ENCODE measurements around the gene SLC35F4.

SLC35F4 gene

GRCh38 chr14:57761800-57762199 lies 104.1 kb downstream of the SLC35F4 start:
- Histone ChIP-seq H3K4me2 (ENCODE audit: low read depth, low read length) (no peak overlapping the region), H3K4me3 (ENCODE audit: low read length) (no peak overlapping the region), H3K9me3 (replicated peaks; ENCODE audit: insufficient read depth, low read length) (no peaks in the 10 kb centered on the region), H3K4me1 (ENCODE audit: low read length) (no peaks in the 10 kb centered on the region), H3K9me2 (replicated peaks; ENCODE audit: insufficient read depth, low read length) (no peaks in the 10 kb centered on the region), H2AFZ (ENCODE audit: low read length) (no peak overlapping the region), H3K27me3 (replicated peaks; ENCODE audit: insufficient read depth, low read length) (no peaks in the 10 kb centered on the region), H3K27ac (ENCODE audit: low read length) (no peak overlapping the region), H3K79me2 (ENCODE audit: low read length) (no peaks in the 10 kb centered on the region), H3F3A (ENCODE audit: insufficient read depth, low read length) (no peaks in the 10 kb centered on the region), H4K20me1 (ENCODE audit: insufficient read depth, low read length) (no peaks in the 10 kb centered on the region), H3K36me3 (replicated peaks; ENCODE audit: insufficient read depth, low read length) (no peaks in the 10 kb centered on the region), H3K9ac (ENCODE audit: low read length) (no peak overlapping the region)
- no peak for DNase-seq
- TF ChIP-seq, protein P1, sequence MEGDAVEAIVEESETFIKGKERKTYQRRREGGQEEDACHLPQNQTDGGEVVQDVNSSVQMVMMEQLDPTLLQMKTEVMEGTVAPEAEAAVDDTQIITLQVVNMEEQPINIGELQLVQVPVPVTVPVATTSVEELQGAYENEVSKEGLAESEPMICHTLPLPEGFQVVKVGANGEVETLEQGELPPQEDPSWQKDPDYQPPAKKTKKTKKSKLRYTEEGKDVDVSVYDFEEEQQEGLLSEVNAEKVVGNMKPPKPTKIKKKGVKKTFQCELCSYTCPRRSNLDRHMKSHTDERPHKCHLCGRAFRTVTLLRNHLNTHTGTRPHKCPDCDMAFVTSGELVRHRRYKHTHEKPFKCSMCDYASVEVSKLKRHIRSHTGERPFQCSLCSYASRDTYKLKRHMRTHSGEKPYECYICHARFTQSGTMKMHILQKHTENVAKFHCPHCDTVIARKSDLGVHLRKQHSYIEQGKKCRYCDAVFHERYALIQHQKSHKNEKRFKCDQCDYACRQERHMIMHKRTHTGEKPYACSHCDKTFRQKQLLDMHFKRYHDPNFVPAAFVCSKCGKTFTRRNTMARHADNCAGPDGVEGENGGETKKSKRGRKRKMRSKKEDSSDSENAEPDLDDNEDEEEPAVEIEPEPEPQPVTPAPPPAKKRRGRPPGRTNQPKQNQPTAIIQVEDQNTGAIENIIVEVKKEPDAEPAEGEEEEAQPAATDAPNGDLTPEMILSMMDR (IDR thresholded peaks at IDR 0.05; ENCODE audit: low read length): no peak
- TF ChIP-seq EZH2phosphoT487 (IDR thresholded peaks at IDR 0.05; ENCODE audit: low read length) (no peak), EZH2 (optimal IDR thresholded peaks at IDR 0.05; ENCODE audit: low read depth, low read length) (no peak)

- Histone ChIP-seq H3K4me2 (ENCODE audit: low read depth, low read length) (no peak overlapping the region), H4K20me1 (ENCODE audit: insufficient read depth, low read length) (no peaks in the 10 kb centered on the region), H3K79me2 (ENCODE audit: low read length) (no peaks in the 10 kb centered on the region), H3K4me3 (ENCODE audit: low read length) (no peak overlapping the region), H3F3A (ENCODE audit: insufficient read depth, low read length) (no peaks in the 10 kb centered on the region), H3K9ac (ENCODE audit: low read length) (no peak overlapping the region), H2AFZ (ENCODE audit: low read length) (no peak overlapping the region), H3K36me3 (replicated peaks; ENCODE audit: insufficient read depth, low read length) (no peaks in the 10 kb centered on the region), H3K9me2 (replicated peaks; ENCODE audit: insufficient read depth, low read length) (no peaks in the 10 kb centered on the region), H3K9me3 (replicated peaks; ENCODE audit: insufficient read depth, low read length) (no peaks in the 10 kb centered on the region), H3K27me3 (replicated peaks; ENCODE audit: insufficient read depth, low read length) (no peaks in the 10 kb centered on the region), H3K27ac (ENCODE audit: low read length) (no peak overlapping the region), H3K4me1 (ENCODE audit: low read length) (no peaks in the 10 kb centered on the region)
- TF ChIP-seq EZH2phosphoT487 (IDR thresholded peaks at IDR 0.05; ENCODE audit: low read length): no peak
- TF ChIP-seq, protein P1 (IDR thresholded peaks at IDR 0.05; ENCODE audit: low read length): no peak
- TF ChIP-seq EZH2 (optimal IDR thresholded peaks at IDR 0.05; ENCODE audit: low read depth, low read length): no peak
- no peak for DNase-seq
Observed at GRCh38 chr14:57760896-57761295, 105.0 kb downstream of the SLC35F4 start.

DNA sequence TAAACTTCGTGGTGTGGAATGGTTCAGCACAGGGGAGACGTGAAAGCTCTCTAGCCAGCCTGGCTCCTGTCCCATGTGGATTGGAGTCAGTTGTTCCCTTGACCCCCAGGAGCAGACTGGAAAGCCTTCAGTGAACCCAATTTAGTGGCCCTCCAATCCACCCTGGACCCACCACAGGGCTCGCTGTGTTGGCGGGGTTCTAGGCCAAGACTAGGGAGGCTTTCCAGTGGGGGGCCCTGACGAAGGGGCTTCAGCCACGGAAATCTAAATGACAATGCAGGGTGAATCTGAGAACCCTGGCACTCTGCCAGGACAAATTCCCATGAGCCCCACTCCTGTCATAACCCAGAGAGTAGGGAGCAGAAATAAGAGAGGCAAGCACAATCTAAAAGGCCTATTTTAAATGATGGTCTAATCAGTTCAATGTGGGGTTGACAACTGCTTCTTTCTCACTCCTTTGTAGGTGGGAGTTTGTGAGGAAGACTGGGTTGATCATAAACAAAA lies 110.8 kb downstream of the SLC35F4 start:
- Histone ChIP-seq H3K9me2 (replicated peaks; ENCODE audit: insufficient read depth, low read length) (no peaks in the 10 kb centered on the region), H3K4me2 (ENCODE audit: low read depth, low read length) (no peak overlapping the region), H3K27me3 (replicated peaks; ENCODE audit: insufficient read depth, low read length) (no peaks in the 10 kb centered on the region), H3K36me3 (replicated peaks; ENCODE audit: insufficient read depth, low read length) (no peaks in the 10 kb centered on the region), H3K4me3 (ENCODE audit: low read length) (no peak overlapping the region), H2AFZ (ENCODE audit: low read length) (no peak overlapping the region), H3F3A (ENCODE audit: insufficient read depth, low read length) (no peaks in the 10 kb centered on the region), H3K9ac (ENCODE audit: low read length) (no peak overlapping the region), H4K20me1 (ENCODE audit: insufficient read depth, low read length) (no peaks in the 10 kb centered on the region), H3K79me2 (ENCODE audit: low read length) (no peaks in the 10 kb centered on the region), H3K9me3 (replicated peaks; ENCODE audit: insufficient read depth, low read length) (no peaks in the 10 kb centered on the region), H3K4me1 (ENCODE audit: low read length) (no peaks in the 10 kb centered on the region), H3K27ac (ENCODE audit: low read length) (no peak overlapping the region)
- TF ChIP-seq, protein P1 (IDR thresholded peaks at IDR 0.05; ENCODE audit: low read length): no peak
- TF ChIP-seq EZH2phosphoT487 (IDR thresholded peaks at IDR 0.05; ENCODE audit: low read length): no peak
- TF ChIP-seq EZH2 (optimal IDR thresholded peaks at IDR 0.05; ENCODE audit: low read depth, low read length): no peak
- no peak for DNase-seq

All from MM.1S (cell line).